HG03521 (cell line): ENCODE results near the gene SELENOT.
"Not testable (repeated sequence)": the region's sequence is repeated elsewhere in the genome, so short reads cannot be mapped to it uniquely, and the experiment has no call there.

Experiments used
- ATAC-seq: cut with Tn5 transposase; IDR thresholded peaks from one replicate; pipeline ENCODE4 v1.9.1; 2021; ENCODE audit warnings: mild to moderate bottlenecking, moderate library complexity; ENCODE audit not compliant: unreplicated experiment

The SELENOT gene

DNA sequence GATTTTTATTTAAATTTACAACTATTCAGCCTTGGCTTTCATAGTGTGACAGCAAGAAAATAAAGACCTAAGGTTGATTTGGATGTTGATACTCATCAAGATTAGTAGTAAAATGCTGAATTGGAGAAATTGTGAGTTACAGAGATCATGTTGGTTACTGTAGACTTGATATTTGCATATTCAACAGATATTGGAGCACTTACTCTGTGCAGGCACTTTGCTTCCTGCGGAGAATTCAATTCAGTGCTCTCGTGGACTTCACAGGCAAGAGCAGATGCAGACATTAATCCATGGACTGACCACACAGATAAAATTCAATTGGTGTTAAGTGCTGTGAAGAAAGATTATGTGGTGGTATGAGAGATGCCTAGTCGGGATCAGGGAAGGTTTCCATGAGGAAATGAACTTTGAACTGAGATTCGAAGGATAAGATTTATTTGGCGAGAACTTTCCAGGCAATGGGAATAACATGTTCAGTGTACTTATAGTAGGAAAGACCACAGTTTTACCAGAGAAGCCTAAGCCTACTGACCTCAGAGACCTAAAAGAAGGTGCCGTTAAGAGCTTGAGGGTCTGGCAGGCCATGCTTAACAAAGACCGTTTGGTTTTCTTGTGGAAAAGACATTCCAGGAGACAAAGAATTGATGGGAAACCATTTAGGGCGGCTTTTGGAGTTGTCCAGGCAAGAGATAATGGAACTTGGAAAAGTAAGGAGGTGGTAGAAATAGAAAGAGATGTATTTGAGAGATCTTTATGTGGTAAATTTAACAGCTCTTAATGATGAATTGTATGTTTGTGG lies 4.3 kb downstream of the SELENOT start:
- no peak for ATAC-seq

GRCh38 chr3:150609988-150610387 lies 6.9 kb downstream of the SELENOT start:
- ATAC-seq, result no peak

DNA sequence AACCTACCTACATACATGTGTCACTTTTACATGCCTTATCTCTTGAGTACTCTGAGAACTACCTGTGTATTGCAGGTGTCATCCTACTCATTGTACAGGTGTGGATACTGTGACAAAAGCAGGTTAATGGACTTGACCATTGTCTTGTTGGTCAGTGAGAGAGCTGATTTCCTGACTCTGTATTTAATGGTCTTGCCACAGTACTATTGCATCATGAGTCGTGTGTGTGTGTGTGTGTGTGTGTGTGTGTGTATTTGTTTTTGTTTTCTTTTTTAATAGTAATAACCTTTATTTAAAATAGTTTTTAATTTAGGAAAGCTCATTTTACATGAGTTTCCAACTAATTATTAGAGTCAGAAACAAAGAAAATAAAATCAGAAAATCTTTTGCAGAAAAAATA lies 7.7 kb downstream of the SELENOT start:
- ATAC-seq, result no peak

GRCh38 chr3:150611666-150612065 lies 8.5 kb downstream of the SELENOT start:
- ATAC-seq, result no peak

DNA sequence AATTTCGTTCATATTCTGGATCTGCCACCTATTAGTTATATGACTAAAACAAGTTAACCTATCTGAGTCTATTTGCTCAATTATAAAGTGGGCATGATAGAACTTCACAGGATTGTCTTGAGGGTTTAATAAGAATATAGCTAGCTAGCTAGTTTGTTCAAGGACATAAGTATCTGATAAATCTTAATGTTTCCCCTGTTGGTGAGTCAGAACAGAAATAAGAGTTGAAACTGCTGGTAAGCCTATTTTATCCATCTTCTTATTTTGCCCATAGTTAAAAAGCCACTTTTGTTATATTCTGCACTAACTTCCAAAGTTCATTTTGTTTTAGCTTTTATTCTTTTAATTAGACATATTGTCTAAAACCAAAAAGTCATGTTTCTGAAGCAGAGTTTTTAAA lies 9.4 kb downstream of the SELENOT start:
- no peak for ATAC-seq

DNA sequence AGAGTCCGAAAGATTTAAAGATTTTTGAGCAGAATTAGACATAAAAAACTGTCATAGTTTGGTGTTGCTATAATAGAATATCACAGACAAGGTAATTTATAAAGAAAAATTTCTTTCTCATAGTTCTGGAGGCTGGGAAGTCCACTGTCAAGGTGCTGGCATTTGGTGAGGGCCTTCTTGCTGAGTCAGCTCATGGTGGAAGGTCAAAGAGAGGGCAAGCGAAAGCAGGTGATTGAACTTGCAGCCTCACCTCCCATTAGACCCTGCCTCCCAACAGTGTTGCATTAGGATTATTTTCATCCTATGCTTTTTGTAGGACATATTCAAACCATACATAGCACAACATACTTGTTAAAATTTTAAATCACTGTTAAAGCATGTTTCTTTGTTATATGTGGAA lies 9.9 kb downstream of the SELENOT start:
- no peak for ATAC-seq

- ATAC-seq, result no peak
Measured at GRCh38 chr3:150613709-150614480, 10.8 kb downstream of the SELENOT start.

DNA sequence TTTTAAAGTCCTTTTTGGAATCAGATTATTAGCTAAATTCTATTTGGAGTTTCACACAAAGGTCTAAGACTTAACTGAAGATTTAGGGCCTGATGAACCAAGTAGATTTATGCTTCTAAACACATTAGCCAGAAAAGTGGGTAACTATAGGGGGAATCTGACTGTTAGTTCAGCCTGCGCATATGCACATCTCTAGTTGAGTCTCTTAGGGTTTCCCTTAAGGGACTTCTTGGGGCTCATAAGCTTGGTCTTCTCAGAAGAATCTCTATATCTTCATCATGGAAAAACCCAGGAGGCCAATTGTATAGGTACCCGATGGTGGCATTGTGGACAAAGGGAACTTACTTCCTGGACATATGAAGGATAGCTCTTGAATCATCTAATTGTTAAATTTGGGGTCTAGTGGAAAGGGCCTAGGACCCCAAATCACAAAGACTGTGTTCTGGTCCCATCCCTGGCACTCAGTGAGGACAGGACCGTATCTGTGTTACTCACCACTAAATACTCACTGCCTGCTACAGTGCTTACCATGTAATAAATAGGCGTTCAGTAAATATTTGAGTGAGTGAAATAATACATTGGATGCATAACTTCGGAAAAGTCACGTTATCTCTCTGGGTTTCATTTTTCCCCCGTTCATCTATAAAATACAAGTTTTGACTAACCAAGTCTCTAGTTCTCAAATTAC lies 17.0 kb downstream of the SELENOT start:
- ATAC-seq, result no peak

GRCh38 chr3:150622955-150623354 lies 19.8 kb downstream of the SELENOT start:
- ATAC-seq, result not testable (repeated sequence)

DNA sequence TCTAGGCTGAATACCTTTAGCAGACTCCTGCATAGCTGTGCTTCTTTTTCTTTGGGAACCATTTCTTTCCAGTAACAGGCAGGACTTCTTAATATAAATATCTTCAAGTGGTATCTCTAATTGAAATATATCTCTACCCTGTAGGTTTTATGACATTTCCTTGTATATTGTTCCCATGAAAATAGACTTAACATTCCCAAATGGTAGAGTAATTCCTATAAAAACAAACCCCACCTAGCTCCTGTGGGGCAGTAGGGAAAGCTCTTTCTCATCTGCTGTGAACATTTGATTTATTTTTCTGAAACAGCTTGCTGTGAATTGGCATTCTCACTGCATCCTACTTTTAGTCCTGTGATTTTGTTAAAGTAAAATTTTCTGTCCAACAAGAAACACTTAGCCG lies 20.8 kb downstream of the SELENOT start:
- ATAC-seq, result no peak

- no peak for ATAC-seq
Measured at GRCh38 chr3:150626148-150626930, 23.2 kb downstream of the SELENOT start.

DNA sequence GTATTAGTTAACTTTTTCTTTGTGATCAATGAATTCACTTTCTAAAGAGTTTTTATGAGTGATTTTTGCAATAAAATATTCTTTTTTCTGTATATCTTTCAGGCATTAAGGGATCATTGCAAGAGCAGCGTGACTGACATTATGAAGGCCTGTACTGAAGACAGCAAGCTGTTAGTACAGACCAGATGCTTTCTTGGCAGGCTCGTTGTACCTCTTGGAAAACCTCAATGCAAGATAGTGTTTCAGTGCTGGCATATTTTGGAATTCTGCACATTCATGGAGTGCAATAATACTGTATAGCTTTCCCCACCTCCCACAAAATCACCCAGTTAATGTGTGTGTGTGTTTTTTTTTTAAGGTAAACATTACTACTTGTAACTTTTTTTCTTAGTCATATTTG lies 24.4 kb downstream of the SELENOT start:
- ATAC-seq, result no peak

GRCh38 chr3:150631515-150632221 lies 28.5 kb downstream of the SELENOT start:
- ATAC-seq, result no peak

- ATAC-seq, result no peak
Measured at GRCh38 chr3:150635076-150635475, 32.0 kb downstream of the SELENOT start.

DNA sequence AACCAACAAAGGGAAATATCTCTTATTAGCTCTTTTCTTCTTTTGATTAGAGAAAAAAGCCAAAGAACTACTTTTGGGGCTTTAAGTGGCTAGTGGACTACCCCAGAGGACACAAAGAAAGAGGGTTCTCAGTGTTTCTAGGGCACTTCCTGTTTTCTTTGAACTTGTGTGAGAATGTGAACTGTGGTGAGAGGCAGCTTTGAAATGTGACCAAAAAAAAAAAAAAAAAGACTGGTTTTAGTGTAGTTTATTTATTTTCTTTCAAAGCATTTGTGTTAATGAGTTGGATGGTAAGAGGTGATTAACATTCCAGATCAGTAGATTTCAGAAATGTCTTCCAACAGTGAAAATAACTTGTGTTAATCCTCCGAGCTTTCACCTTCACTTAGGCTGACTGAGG lies 32.4 kb downstream of the SELENOT start:
- peak; percentile 68 for ATAC-seq

- no peak for ATAC-seq
Measured at GRCh38 chr3:150636258-150636657, 33.1 kb downstream of the SELENOT start.

DNA sequence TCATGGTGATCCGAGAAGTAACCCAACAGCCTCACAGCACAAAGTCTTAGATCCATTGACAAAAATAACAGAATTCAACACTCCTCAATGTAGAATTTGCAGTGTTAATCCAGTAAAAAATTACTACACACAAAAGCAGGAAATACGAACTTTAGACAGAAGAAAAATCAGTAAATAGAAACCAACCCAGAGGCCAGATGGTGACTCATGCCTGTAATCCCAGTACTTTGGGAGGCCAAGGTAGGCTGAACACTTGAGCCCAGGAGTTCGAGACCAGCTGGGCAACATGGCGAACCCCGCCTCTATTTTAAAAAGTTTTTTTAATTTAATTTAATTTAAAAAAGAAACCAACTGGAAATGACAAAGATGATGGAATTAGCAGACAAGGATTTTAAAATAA lies 36.1 kb downstream of the SELENOT start:
- no peak for ATAC-seq

DNA sequence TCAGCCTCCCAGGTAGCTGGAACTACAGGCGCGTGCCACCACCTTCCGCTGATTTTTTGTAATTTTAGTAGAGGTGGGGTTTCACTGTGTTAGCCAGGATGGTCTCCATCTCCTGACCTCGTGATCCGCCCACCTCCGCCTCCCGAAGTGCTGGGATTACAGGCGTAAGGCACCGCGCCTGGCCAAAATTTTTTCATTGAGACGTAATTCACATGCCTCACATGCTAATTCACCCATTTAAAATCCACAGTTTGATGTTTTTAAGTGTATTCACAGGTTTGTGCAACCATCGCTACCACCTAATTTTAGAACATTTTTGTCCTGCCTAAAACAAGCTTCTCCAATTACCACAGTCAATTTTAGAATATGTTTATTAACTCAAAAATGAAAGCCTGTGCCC lies 37.1 kb downstream of the SELENOT start:
- ATAC-seq, result no peak

DNA sequence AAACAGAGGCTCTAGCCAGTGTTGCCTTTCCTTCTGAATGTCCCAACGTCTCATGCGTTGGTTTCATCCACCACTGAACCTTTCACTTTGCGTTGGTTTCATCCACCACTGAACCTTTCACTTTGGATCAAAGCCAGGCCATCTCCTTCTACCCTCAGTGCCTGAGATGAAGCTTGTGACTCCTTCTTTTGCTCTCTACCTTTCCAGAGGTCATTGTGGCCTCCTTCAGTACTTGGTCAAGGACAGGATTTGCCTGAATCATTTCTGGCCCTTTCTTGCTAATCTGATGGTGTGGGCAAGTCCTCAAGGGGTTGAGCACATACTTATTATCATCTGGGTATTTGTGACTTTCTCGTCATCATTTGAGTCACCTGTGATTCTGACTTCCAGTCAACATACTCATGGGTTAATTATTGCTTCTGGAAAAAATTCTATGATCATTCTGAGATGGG lies 50.0 kb downstream of the SELENOT start:
- peak; percentile 57 for ATAC-seq

- ATAC-seq, result no peak
Measured at GRCh38 chr3:150656316-150656715, 53.2 kb downstream of the SELENOT start.
